Measurements from ENCODE around the gene FLYWCH2. TPM values are rescaled to one million over a fixed set of nuclear protein-coding genes. Genes with fewer than 3 reads are reported as not detected.

FLYWCH2 gene
- total and polyA plus RNA-seq, 2 of the 8 experiments (the other 6 are each of a cell fraction or from before 2014, with no cell fraction given), result 16.4 to 30.7 TPM

GRCh38 chr16:2910441-2910969 is 27.5 kb downstream of the FLYWCH2 start:
- no peak overlapping the region for H2BK120ac ChIP-seq (replicated peaks; ENCODE audit: low read depth, low read length)
- peaks cover 0 to 6% (median 2%) of the 10 kb centered on the region in 4 experiments; a peak in 3 of 7 replicates for H3K4me1 ChIP-seq (replicated peaks in 1 of 4; ENCODE audit: control insufficient read depth in 3 of 4, insufficient read depth in 4 of 4, low read length in 3 of 4)
- H2BK20ac ChIP-seq (ENCODE audit: low read length), result no peak overlapping the region
- no peak overlapping the region for H4K8ac ChIP-seq (ENCODE audit: extremely low read depth, insufficient read depth, low read length)
- no peak for DNase-seq (ENCODE audit: low read depth in 1 of 2, low spot score in 2 of 2)
- peaks cover 0 to 4% (median 0%) of the 10 kb centered on the region in 4 experiments; a peak in 1 of 8 replicates for H3K36me3 ChIP-seq (ENCODE audit: control insufficient read depth in 2 of 4, insufficient read depth in 4 of 4, low read length in 3 of 4)
- H3K9ac ChIP-seq (replicated peaks in 1 of 4; ENCODE audit: extremely low read depth in 1 of 4, low read depth in 3 of 4, low read length in 3 of 4), result no peak overlapping the region
- no peak overlapping the region for H3K4me3 ChIP-seq (ENCODE audit: extremely low read depth in 1 of 4, insufficient read depth in 2 of 4, low read depth in 3 of 4, low read length in 4 of 4)
- CTCF ChIA-PET (ENCODE audit: partially characterized antibody), result interaction anchor here (0.6 to 9.9 kb wide), 9 partner anchors 14 to 584 kb away, joined by 3 to 98 read pairs (median 4); no protein-coding TSS in a partner anchor
- no peak overlapping the region for H3K23ac ChIP-seq (ENCODE audit: insufficient read length)
- no peak overlapping the region for H3K27ac ChIP-seq (ENCODE audit: low read depth, low read length)
- no peak overlapping the region for H2BK15ac ChIP-seq (ENCODE audit: low read length)
- H3K79me1 ChIP-seq (ENCODE audit: low read depth, low read length), result no peaks in the 10 kb centered on the region; the same call in 1 of the 2 replicates
- POLR2A ChIA-PET (ENCODE audit: partially characterized antibody), result interaction anchor here (1.3 kb wide), 1 partner anchor 42 kb away, joined by 4 read pairs; no protein-coding TSS in a partner anchor
- H3K4ac ChIP-seq (replicated peaks; ENCODE audit: insufficient read length, low read depth, low read length), result no peak overlapping the region
- H4K5ac ChIP-seq (ENCODE audit: insufficient read length, low read depth, low read length), result no peak overlapping the region
- peaks cover 13% of the 10 kb centered on the region for H3K23me2 ChIP-seq (ENCODE audit: low read depth, low read length)
- H2AFZ ChIP-seq (ENCODE audit: low read length), result no peak overlapping the region
- H2AK5ac ChIP-seq (ENCODE audit: low read depth, low read length), result no peak overlapping the region
- WGBS, 2 experiments (ENCODE audit: extremely low coverage in 1 of 2, insufficient coverage in 1 of 2, insufficient read length in 1 of 2, insufficient replicate concordance in 2 of 2, low coverage in 1 of 2, low lambda C conversion rate in 2 of 2, missing lambda C conversion rate in 1 of 2), result 85% methylated on average over 5 of the region's 5 CpGs; no CpG with 5 or more reads in 1 of the 2 experiments
- no peak for TF ChIP-seq EP300 (IDR thresholded peaks at IDR 0.05; ENCODE audit: borderline replicate concordance in 1 of 2, low read depth in 2 of 2, low read length in 2 of 2)
- no peak for TF ChIP-seq BCL11A (IDR thresholded peaks at IDR 0.05; ENCODE audit: low read depth in 2 of 2, low read length in 2 of 2)
- no peak for TF ChIP-seq CTBP2 (IDR thresholded peaks at IDR 0.05; ENCODE audit: borderline replicate concordance, insufficient read depth, insufficient read length, low read length)
- TF ChIP-seq CTCF (IDR thresholded peaks at IDR 0.05; ENCODE audit: control extremely low read depth in 1 of 3, insufficient read depth in 1 of 3, low read depth in 1 of 3, low read length in 3 of 3), result no peak
- no peak for TF ChIP-seq RNF2 (IDR thresholded peaks at IDR 0.05; ENCODE audit: borderline replicate concordance, low read depth, low read length, missing control alignments, poor library complexity, severe bottlenecking)
- no peak for TF ChIP-seq JUND (IDR thresholded peaks at IDR 0.05; ENCODE audit: low read length)
- no peak for TF ChIP-seq CBX5 (IDR thresholded peaks at IDR 0.05; ENCODE audit: low read depth, low read length)
- TF ChIP-seq POLR2A (IDR thresholded peaks at IDR 0.05; ENCODE audit: control extremely low read depth in 1 of 2, low read depth in 2 of 2, low read length in 2 of 2), result no peak
- TF ChIP-seq ASH2L (IDR thresholded peaks at IDR 0.05; ENCODE audit: low read length), result no peak
- H3K9me3 ChIP-seq (ENCODE audit: insufficient read depth in 2 of 2, low read depth in 1 of 2, low read length in 1 of 2), result no peaks in the 10 kb centered on the region
- H3K18ac ChIP-seq (ENCODE audit: extremely low read depth, low read length), result no peak overlapping the region
- no peak overlapping the region for H3K14ac ChIP-seq (ENCODE audit: insufficient read length)
- peaks cover 0 to 9% (median 8%) of the 10 kb centered on the region in 4 experiments; a peak in 5 of 7 replicates for H3K27me3 ChIP-seq (replicated peaks in 1 of 4; ENCODE audit: control insufficient read depth in 3 of 4, extremely low read depth in 1 of 4, insufficient read depth in 3 of 4, low read length in 3 of 4)
- peaks cover 0 to 2% of the 10 kb centered on the region in 2 experiments; a peak in 1 of 4 replicates for H3K79me2 ChIP-seq (ENCODE audit: control insufficient read depth in 1 of 2, insufficient read depth in 2 of 2, low read length in 2 of 2)
- no peak overlapping the region; a peak in 1 of 4 replicates for H3K4me2 ChIP-seq (ENCODE audit: insufficient read depth in 1 of 2, low read depth in 2 of 2, low read length in 2 of 2)
- no peak overlapping the region for H2BK5ac ChIP-seq (ENCODE audit: low read depth, low read length)
- no peak overlapping the region for H4K91ac ChIP-seq (replicated peaks; ENCODE audit: insufficient read length, low read length)
- no peak overlapping the region for H3K56ac ChIP-seq (replicated peaks; ENCODE audit: insufficient read length, low read depth, low read length)
- no peaks in the 10 kb centered on the region for H4K20me1 ChIP-seq (replicated peaks in 1 of 2; ENCODE audit: control insufficient read depth in 1 of 2, insufficient read depth in 2 of 2, low read length in 2 of 2)
- H2BK12ac ChIP-seq (ENCODE audit: low read depth, low read length), result no peak overlapping the region
- no peak for FAIRE-seq
